ENCODE measurements around the gene FKBP5.
"Not testable (repeated sequence)": the region's sequence is repeated elsewhere in the genome, so short reads cannot be mapped to it uniquely, and the experiment has no call there.

FKBP5 gene

GRCh38 chr6:35688605-35689322 is at the start of gene FKBP5:
TSS of gene FKBP5 (minus strand) at chr6:35688915. CDS start at chr6:35642824, 46,091 bp downstream.
- peak; percentile 92 for DNase-seq (ENCODE audit: insufficient read length, low spot score)
- peak; percentile 95 for FAIRE-seq

GRCh38 chr6:35737413-35738211 is 48.9 kb upstream of the FKBP5 start:
- FAIRE-seq (peak; percentile 52), DNase-seq (ENCODE audit: insufficient read length, low spot score) (peak; percentile 86)

- FAIRE-seq (no peak), DNase-seq (ENCODE audit: insufficient read length, low spot score) (no peak)
Measured at GRCh38 chr6:35736982-35737412, 48.3 kb upstream of the FKBP5 start, which contains the start of gene ARMC12. TSS of gene ARMC12 (plus strand) at chr6:35737032. CDS start at chr6:35737109, 77 bp downstream.

- FAIRE-seq (no peak), DNase-seq (ENCODE audit: insufficient read length, low spot score) (peak; percentile 77)
Measured at GRCh38 chr6:35736253-35736894, 47.7 kb upstream of the FKBP5 start.

GRCh38 chr6:35735452-35735851 is 46.7 kb upstream of the FKBP5 start:
- DNase-seq (ENCODE audit: insufficient read length, low spot score) (no peak), FAIRE-seq (no peak)

GRCh38 chr6:35734319-35734718 is 45.6 kb upstream of the FKBP5 start:
- not testable (repeated sequence) for DNase-seq (ENCODE audit: insufficient read length, low spot score); FAIRE-seq

- DNase-seq (ENCODE audit: insufficient read length, low spot score) (no peak), FAIRE-seq (no peak)
Measured at GRCh38 chr6:35733633-35734032, 44.9 kb upstream of the FKBP5 start.

- DNase-seq (ENCODE audit: insufficient read length, low spot score) = peak; percentile 84
- no peak for FAIRE-seq
Measured at GRCh38 chr6:35731736-35732532, 43.2 kb upstream of the FKBP5 start.

GRCh38 chr6:35731414-35731735 is 42.7 kb upstream of the FKBP5 start:
- peak; percentile 94 for DNase-seq (ENCODE audit: insufficient read length, low spot score)
- FAIRE-seq = no peak

GRCh38 chr6:35730745-35731413 is 42.2 kb upstream of the FKBP5 start:
- DNase-seq (ENCODE audit: insufficient read length, low spot score) (no peak), FAIRE-seq (no peak)

- DNase-seq (ENCODE audit: insufficient read length, low spot score) (no peak), FAIRE-seq (no peak)
Measured at GRCh38 chr6:35729722-35730121, 41.0 kb upstream of the FKBP5 start.

- FAIRE-seq = no peak
- no peak for DNase-seq (ENCODE audit: insufficient read length, low spot score)
Measured at GRCh38 chr6:35728683-35729678, 40.3 kb upstream of the FKBP5 start.

- DNase-seq (ENCODE audit: insufficient read length, low spot score) (peak; percentile 87), FAIRE-seq (peak; percentile 70)
Measured at GRCh38 chr6:35727935-35728682, 39.4 kb upstream of the FKBP5 start.

GRCh38 chr6:35727231-35727934 is 38.7 kb upstream of the FKBP5 start:
- FAIRE-seq = no peak

GRCh38 chr6:35725721-35726438 is 37.2 kb upstream of the FKBP5 start:
- no peak for FAIRE-seq
- DNase-seq (ENCODE audit: insufficient read length, low spot score) = no peak

More at GRCh38 chr6:35727231-35727934, 38.7 kb upstream of the FKBP5 start:
- DNase-seq (ENCODE audit: insufficient read length, low spot score) = peak; percentile 81

- no peak for FAIRE-seq
- no peak for DNase-seq (ENCODE audit: insufficient read length, low spot score)
Measured at GRCh38 chr6:35725081-35725708, 36.5 kb upstream of the FKBP5 start.
